HCT116 (cell line): ENCODE measurements around the gene SMARCB1. TPM values are rescaled to one million over a fixed set of nuclear protein-coding genes. Genes with fewer than 3 reads are reported as not detected.

Source experiments
- ATAC-seq: fragments of 200-7000 bp; cut with Tn5 transposase; 2 replicates; pipeline ENCODE4 v1.9.1; 2020; ENCODE audit warnings: mild to moderate bottlenecking, moderate library complexity
- BruUV-seq: library from RNA; stranded (reverse); fragments of 400-500 nt; replicated peaks from 2 replicates; lab custom pipeline; 2021; lab: Mats Ljungman, UMichigan
- CTCF ChIA-PET: fragments of 300-600 bp; sonication (Branson Sonifier 250); formaldehyde crosslinking; loops from one replicate; lab custom pipeline; 2021; ENCODE audit warnings: antibody characterized with exemption; lab: Charles Lee
- POLR2A ChIA-PET: fragments of 300-600, 350-600 bp; sonication (Branson Sonifier 250); formaldehyde crosslinking; loops from one replicate; lab custom pipeline; 2021; ENCODE audit warnings: antibody characterized with exemption; lab: Charles Lee
- RAD21 ChIA-PET, 2 experiments: fragments of 300-600 bp; sonication (Branson Sonifier 250); formaldehyde crosslinking; loops; one replicate each; lab custom pipeline; 2023; ENCODE audit warnings: low total read pairs in 2 of 2; ENCODE audit not compliant: uncharacterized antibody in 2 of 2, unreplicated experiment in 2 of 2, low non-redundant PET in 1 of 2; lab: Charles Lee
- DNase-seq: peaks from one replicate; pipeline ENCODE4 v3.0.0-alpha.2; 2010; ENCODE audit warnings: low read depth, low spot score
- H2AFZ ChIP-seq: fragments of 200-600 bp; shearing (Covaris generic), sonication (generic); 2 replicates; pipeline ENCODE4 v1.6.1; 2017; ENCODE audit warnings: low read depth, mixed run types, mixed read lengths, antibody characterized with exemption, low read length; ENCODE audit not compliant: poor library complexity, severe bottlenecking
- H3K27ac ChIP-seq: 2 replicates; pipeline ENCODE4 v1.5.1; 2012; ENCODE audit warnings: low read depth, low read length
- H3K27me3 ChIP-seq: fragments of 200-600 bp; sonication (generic); 2 replicates; pipeline ENCODE4 v1.6.1; 2016; ENCODE audit warnings: mixed run types, low read length, mixed read lengths; ENCODE audit not compliant: insufficient read depth
- H3K36me3 ChIP-seq, 2 experiments: fragments of 200-500 bp in 1 of 2; fragments of 200-600 bp in 1 of 2; sonication (Bioruptor generic) in 1 of 2; sonication (generic) in 1 of 2; 2 replicates each; pipeline versions ENCODE4 v1.5.1 to v1.6.1; 2014 to 2016; ENCODE audit warnings: low read length in 2 of 2, inconsistent platforms in 1 of 2, mixed read lengths in 1 of 2, mixed run types in 1 of 2; ENCODE audit not compliant: insufficient read depth in 2 of 2, control insufficient read depth in 1 of 2
- H3K4me1 ChIP-seq, 2 experiments: fragments of 200-600 bp in 1 of 2; sonication (generic) in 1 of 2; 2 replicates each; pipeline versions ENCODE4 v1.5.1 to v1.6.1; 2012 to 2017; ENCODE audit warnings: low read length in 2 of 2, inconsistent platforms in 1 of 2, mild to moderate bottlenecking in 1 of 2, mixed read lengths in 1 of 2, mixed run types in 1 of 2, moderate library complexity in 1 of 2; ENCODE audit not compliant: insufficient read depth in 2 of 2, control insufficient read depth in 1 of 2
- H3K4me2 ChIP-seq: fragments of 200-600 bp; sonication (generic); 2 replicates; pipeline ENCODE4 v1.6.1; 2017; ENCODE audit warnings: mixed run types, low read length, mixed read lengths
- H3K4me3 ChIP-seq, 2 experiments: fragments of 200-600 bp in 1 of 2; sonication (generic) in 1 of 2; replicated peaks in 1 of 2; 2 replicates each; pipeline ENCODE4 v1.5.1; 2011 to 2016; ENCODE audit warnings: low read length in 2 of 2, control low read depth in 1 of 2, low read depth in 1 of 2, mild to moderate bottlenecking in 1 of 2, mixed read lengths in 1 of 2, mixed run types in 1 of 2
- H3K79me2 ChIP-seq: fragments of 200-600 bp; sonication (generic); 2 replicates; pipeline ENCODE4 v1.6.1; 2017; ENCODE audit warnings: mild to moderate bottlenecking, mixed run types, low read length, moderate library complexity, mixed read lengths; ENCODE audit not compliant: insufficient read depth
- H3K9ac ChIP-seq: fragments of 200-600 bp; sonication (generic); 2 replicates; pipeline ENCODE4 v1.6.1; 2016; ENCODE audit warnings: low read length, mixed read lengths
- H3K9me2 ChIP-seq: fragments of 200-600 bp; sonication (generic), shearing (Covaris generic); 2 replicates; pipeline ENCODE4 v1.6.1; 2017; ENCODE audit warnings: mixed run types, mild to moderate bottlenecking, moderate library complexity; ENCODE audit not compliant: insufficient read depth
- H3K9me3 ChIP-seq, 2 experiments: fragments of 200-500 bp in 1 of 2; fragments of 200-600 bp in 1 of 2; sonication (Bioruptor generic) in 1 of 2; sonication (generic) in 1 of 2; 2 replicates each; pipeline ENCODE4 v1.6.1; 2014 to 2017; ENCODE audit warnings: low read length in 2 of 2, mixed read lengths in 2 of 2, inconsistent platforms in 1 of 2, low read depth in 1 of 2, mild to moderate bottlenecking in 1 of 2, mixed run types in 1 of 2, moderate library complexity in 1 of 2; ENCODE audit not compliant: control insufficient read depth in 1 of 2, insufficient read depth in 1 of 2
- H4K20me1 ChIP-seq: fragments of 200-600 bp; sonication (generic), shearing (Covaris generic); 2 replicates; pipeline ENCODE4 v1.6.1; 2017; ENCODE audit warnings: mixed run types, mild to moderate bottlenecking, moderate library complexity; ENCODE audit not compliant: insufficient read depth
- ATF3 ChIP-seq: IDR thresholded peaks from 2 replicates; pipeline ENCODE4 v1.6.1; 2012
- CBX3 ChIP-seq: IDR thresholded peaks from 2 replicates; pipeline ENCODE4 v1.6.1; 2012; ENCODE audit warnings: low read depth
- CEBPB ChIP-seq: IDR thresholded peaks from 2 replicates; pipeline ENCODE4 v1.6.1; 2012; ENCODE audit warnings: low read depth
- ELF1 ChIP-seq: IDR thresholded peaks from 2 replicates; pipeline ENCODE4 v1.6.1; 2012; ENCODE audit warnings: low read depth, borderline replicate concordance
- EZH2 ChIP-seq: fragments of 200-600 bp; sonication (generic); IDR thresholded peaks from 2 replicates; pipeline ENCODE4 v1.6.1; 2017; ENCODE audit warnings: antibody characterized with exemption, mixed run types
- EZH2phosphoT487 ChIP-seq: fragments of 200-600 bp; IDR thresholded peaks from 2 replicates; pipeline ENCODE4 v1.6.1; 2018; ENCODE audit warnings: antibody characterized with exemption, borderline replicate concordance
- POLR2A ChIP-seq: IDR thresholded peaks from 2 replicates; pipeline ENCODE4 v1.7.0; 2011; ENCODE audit warnings: borderline replicate concordance; ENCODE audit not compliant: insufficient read depth, insufficient read length; ENCODE audit errors: extremely low read depth
- POLR2AphosphoS5 ChIP-seq: IDR thresholded peaks from 2 replicates; pipeline ENCODE4 v1.6.1; 2011; ENCODE audit warnings: mild to moderate bottlenecking, low read depth, low read length, moderate library complexity
- RAD21 ChIP-seq: IDR thresholded peaks from 2 replicates; pipeline ENCODE4 v1.6.1; 2012; ENCODE audit warnings: low read depth, mild to moderate bottlenecking
- REST ChIP-seq: IDR thresholded peaks from 2 replicates; pipeline ENCODE4 v1.6.1; 2012; ENCODE audit warnings: low read depth
- SRF ChIP-seq: IDR thresholded peaks from 2 replicates; pipeline ENCODE4 v1.6.1; 2012; ENCODE audit warnings: low read depth
- TCF7L2 ChIP-seq: IDR thresholded peaks from 2 replicates; pipeline ENCODE4 v1.7.0; 2011; ENCODE audit warnings: borderline replicate concordance, inconsistent platforms; ENCODE audit not compliant: insufficient read depth, insufficient read length; ENCODE audit errors: extremely low read depth
- ZBTB33 ChIP-seq: IDR thresholded peaks from 2 replicates; pipeline ENCODE4 v1.6.1; 2011; ENCODE audit warnings: mild to moderate bottlenecking, low read length, moderate library complexity; ENCODE audit not compliant: insufficient replicate concordance; ENCODE audit errors: extremely low read depth
- ZNF274 ChIP-seq: fragments of 200-500 bp; sonication (Bioruptor generic); IDR thresholded peaks from 2 replicates; pipeline ENCODE4 v1.6.1; 2014; ENCODE audit warnings: mild to moderate bottlenecking, low read depth, low read length, inconsistent platforms
- intact Hi-C: fragments of 100-400 bp; cut with micrococcal nuclease; formaldehyde crosslinking; loops from 2 replicates; pipeline ENCODE4 v1.10.0; 2022
- total RNA-seq: library from RNA; stranded (reverse); gene quantifications from one replicate; pipeline ENCODE4 v1.2.1, GENCODE V29; 2021; ENCODE audit not compliant: unreplicated experiment

Gene SMARCB1
- total RNA-seq, 1 experiment from 2014 or later: 101 TPM

- H3K36me3 ChIP-seq: peaks cover 28 to 41% of the 10 kb centered on the region in 2 experiments; a peak in 3 of 4 replicates
Measured at GRCh38 chr22:23796461-23796860, 9.7 kb downstream of the SMARCB1 start.

More at GRCh38 chr22:23796461-23796860, 9.7 kb downstream of the SMARCB1 start:
- Histone ChIP-seq H3K4me1 (no peaks in the 10 kb centered on the region), H3K27me3 (no peaks in the 10 kb centered on the region), H3K79me2 (peaks cover 20% of the 10 kb centered on the region), H3K4me2 (no peak overlapping the region), H3K9me3 (no peaks in the 10 kb centered on the region), H2AFZ (no peak overlapping the region), H3K27ac (no peak overlapping the region), H3K9me2 (no peaks in the 10 kb centered on the region), H3K9ac (no peak overlapping the region), H4K20me1 (no peaks in the 10 kb centered on the region), H3K4me3 (no peak overlapping the region)
- intact Hi-C loops: no loop called here
- ATAC-seq (no peak), DNase-seq (no peak)
- RAD21 ChIA-PET: no interaction called here
- BruUV-seq: no TSS peak
- POLR2A ChIA-PET: no interaction called here
- TF ChIP-seq REST (no peak), POLR2AphosphoS5 (no peak), ELF1 (no peak), EZH2 (no peak), ZBTB33 (no peak), TCF7L2 (no peak), ATF3 (no peak), ZNF274 (no peak), CBX3 (no peak), CEBPB (no peak), SRF (no peak), EZH2phosphoT487 (no peak), RAD21 (no peak), POLR2A (no peak)
- CTCF ChIA-PET: no interaction called here
